H1 (cell line): ENCODE data around the gene PCDHGA2. TPM values are rescaled to one million over a fixed set of nuclear protein-coding genes. Genes with fewer than 3 reads are reported as not detected.

Source experiments
- CTCF ChIA-PET: fragments of 300-600 bp; sonication (Branson Sonifier 250); formaldehyde crosslinking; loops from one replicate; lab custom pipeline; 2021; ENCODE audit not compliant: partially characterized antibody; lab: Charles Lee
- POLR2A ChIA-PET: fragments of 300-600 bp; sonication (Branson Sonifier 250); formaldehyde crosslinking; loops from one replicate; lab custom pipeline; 2021; ENCODE audit warnings: inconsistent platforms; ENCODE audit not compliant: partially characterized antibody; lab: Charles Lee
- DNase-seq, 2 experiments: peaks; one replicate each; pipeline versions ENCODE4 v3.0.0 to v3.0.0-alpha.2; 2010 to 2022; ENCODE audit warnings: low spot score in 2 of 2, low read depth in 1 of 2, mixed read lengths in 1 of 2
- FAIRE-seq: peaks from 2 replicates; lab custom pipeline; 2011; peaks lifted over from hg19 to GRCh38; lab: Jason Lieb, UNC
- H2AFZ ChIP-seq: 2 replicates; pipeline ENCODE4 v1.8.1; 2012; ENCODE audit warnings: low read length, inconsistent platforms
- H2AK5ac ChIP-seq: 2 replicates; pipeline ENCODE4 v1.6.1; 2013; ENCODE audit warnings: low read depth, low read length
- H2BK120ac ChIP-seq: replicated peaks from 2 replicates; pipeline ENCODE3; 2013; ENCODE audit warnings: low read depth, low read length, inconsistent platforms
- H2BK12ac ChIP-seq: 2 replicates; pipeline ENCODE4 v1.6.1; 2013; ENCODE audit warnings: low read depth, low read length
- H2BK15ac ChIP-seq: 2 replicates; pipeline ENCODE4 v1.6.1; 2013; ENCODE audit warnings: low read length
- H2BK20ac ChIP-seq: 2 replicates; pipeline ENCODE4 v1.6.1; 2013; ENCODE audit warnings: low read length
- H2BK5ac ChIP-seq: 2 replicates; pipeline ENCODE4 v1.6.1; 2013; ENCODE audit warnings: low read depth, low read length
- H3K14ac ChIP-seq: 2 replicates; pipeline ENCODE4 v1.6.1; 2013; ENCODE audit warnings: inconsistent platforms; ENCODE audit not compliant: insufficient read length
- H3K18ac ChIP-seq: 2 replicates; pipeline ENCODE4 v1.6.1; 2013; ENCODE audit warnings: low read length; ENCODE audit errors: extremely low read depth
- H3K23ac ChIP-seq: 2 replicates; pipeline ENCODE4 v1.6.1; 2013; ENCODE audit warnings: inconsistent platforms; ENCODE audit not compliant: insufficient read length
- H3K23me2 ChIP-seq: 2 replicates; pipeline ENCODE4 v1.6.1; 2013; ENCODE audit warnings: low read depth, low read length
- H3K27ac ChIP-seq: 2 replicates; pipeline ENCODE4 v1.6.1; 2011; ENCODE audit warnings: low read depth, low read length, inconsistent platforms
- H3K27me3 ChIP-seq, 4 experiments: replicated peaks in 1 of 4; 1 replicate in 1 of 4; 2 replicates in 3 of 4; pipeline versions ENCODE4 v1.6.1 to v1.8.1; 2011 to 2013; ENCODE audit warnings: low read length in 3 of 4, mild to moderate bottlenecking in 3 of 4, inconsistent platforms in 2 of 4, mixed read lengths in 2 of 4, moderate library complexity in 1 of 4; ENCODE audit not compliant: control insufficient read depth in 3 of 4, insufficient read depth in 3 of 4; ENCODE audit errors: extremely low read depth in 1 of 4
- H3K36me3 ChIP-seq, 4 experiments: 2 replicates each; pipeline versions ENCODE4 v1.6.1 to v1.8.1; 2011 to 2013; ENCODE audit warnings: mild to moderate bottlenecking in 4 of 4, low read length in 3 of 4, moderate library complexity in 2 of 4, control low read depth in 1 of 4, inconsistent platforms in 1 of 4; ENCODE audit not compliant: insufficient read depth in 4 of 4, control insufficient read depth in 2 of 4
- H3K4ac ChIP-seq: replicated peaks from 2 replicates; pipeline ENCODE3; 2013; ENCODE audit warnings: low read length, low read depth, mixed read lengths, inconsistent platforms; ENCODE audit not compliant: insufficient read length
- H3K4me1 ChIP-seq, 4 experiments: replicated peaks in 1 of 4; 1 replicate in 1 of 4; 2 replicates in 3 of 4; pipeline versions ENCODE4 v1.6.1 to v1.8.1; 2011 to 2013; ENCODE audit warnings: low read length in 3 of 4, inconsistent platforms in 2 of 4, mixed read lengths in 1 of 4; ENCODE audit not compliant: insufficient read depth in 4 of 4, control insufficient read depth in 3 of 4
- H3K4me2 ChIP-seq, 2 experiments: 2 replicates each; pipeline versions ENCODE4 v1.6.1 to v1.8.1; 2011 to 2013; ENCODE audit warnings: low read depth in 2 of 2, low read length in 2 of 2, control low read depth in 1 of 2, inconsistent platforms in 1 of 2, mild to moderate bottlenecking in 1 of 2; ENCODE audit not compliant: insufficient read depth in 1 of 2
- H3K4me3 ChIP-seq, 4 experiments: fragments of 200-600, 300-600 bp in 1 of 4; sonication (generic), shearing (Covaris generic), sonication (Bioruptor Twin) in 1 of 4; 2 replicates each; pipeline versions ENCODE4 v1.5.1 to v1.8.1; 2011 to 2016; ENCODE audit warnings: low read length in 4 of 4, low read depth in 3 of 4, control low read depth in 2 of 4, inconsistent platforms in 2 of 4, mild to moderate bottlenecking in 2 of 4, mixed read lengths in 1 of 4, moderate library complexity in 1 of 4; ENCODE audit not compliant: insufficient read depth in 2 of 4; ENCODE audit errors: extremely low read depth in 1 of 4
- H3K56ac ChIP-seq: replicated peaks from 2 replicates; pipeline ENCODE3; 2013; ENCODE audit warnings: low read depth, mild to moderate bottlenecking, mixed read lengths, low read length, inconsistent platforms; ENCODE audit not compliant: insufficient read length
- H3K79me1 ChIP-seq: 2 replicates; pipeline ENCODE4 v1.6.1; 2013; ENCODE audit warnings: low read depth, low read length, control low read depth
- H3K79me2 ChIP-seq, 2 experiments: 2 replicates each; pipeline versions ENCODE4 v1.6.1 to v1.8.1; 2012 to 2013; ENCODE audit warnings: low read length in 2 of 2, mild to moderate bottlenecking in 2 of 2, inconsistent platforms in 1 of 2; ENCODE audit not compliant: insufficient read depth in 2 of 2, control insufficient read depth in 1 of 2
- H3K9ac ChIP-seq, 4 experiments: replicated peaks in 1 of 4; 1 replicate in 1 of 4; 2 replicates in 3 of 4; pipeline versions ENCODE4 v1.6.1 to v1.8.1; 2011 to 2013; ENCODE audit warnings: low read depth in 3 of 4, low read length in 3 of 4, control low read depth in 2 of 4, mild to moderate bottlenecking in 2 of 4, moderate library complexity in 2 of 4, inconsistent platforms in 1 of 4; ENCODE audit errors: extremely low read depth in 1 of 4
- H3K9me3 ChIP-seq, 2 experiments: 2 replicates each; pipeline versions ENCODE4 v1.6.1 to v1.8.1; 2012 to 2013; ENCODE audit warnings: mild to moderate bottlenecking in 2 of 2, moderate library complexity in 2 of 2, control low read depth in 1 of 2, inconsistent platforms in 1 of 2, low read depth in 1 of 2, low read length in 1 of 2, mixed read lengths in 1 of 2; ENCODE audit not compliant: insufficient read depth in 2 of 2
- H4K20me1 ChIP-seq, 2 experiments: replicated peaks in 1 of 2; 2 replicates each; pipeline versions ENCODE3 to v1.8.1; 2011 to 2013; ENCODE audit warnings: inconsistent platforms in 2 of 2, low read length in 2 of 2, mild to moderate bottlenecking in 1 of 2; ENCODE audit not compliant: insufficient read depth in 2 of 2, control insufficient read depth in 1 of 2
- H4K5ac ChIP-seq: 2 replicates; pipeline ENCODE4 v1.6.1; 2013; ENCODE audit warnings: low read length, low read depth, mixed read lengths, inconsistent platforms; ENCODE audit not compliant: insufficient read length
- H4K8ac ChIP-seq: 2 replicates; pipeline ENCODE4 v1.8.0; 2013; ENCODE audit warnings: mild to moderate bottlenecking, moderate library complexity, low read length, inconsistent platforms; ENCODE audit not compliant: insufficient read depth; ENCODE audit errors: extremely low read depth
- H4K91ac ChIP-seq: replicated peaks from 2 replicates; pipeline ENCODE3; 2013; ENCODE audit warnings: low read length, mixed read lengths, inconsistent platforms; ENCODE audit not compliant: insufficient read length
- RAD21 ChIP-seq, 2 experiments: IDR thresholded peaks in 1 of 2; conservative IDR thresholded peaks in 1 of 2; 2 replicates each; pipeline ENCODE4 v1.6.1; 2011; ENCODE audit warnings: low read depth in 2 of 2, low read length in 2 of 2, improper control_type of control experiment in 1 of 2, inconsistent platforms in 1 of 2, mild to moderate bottlenecking in 1 of 2, moderate library complexity in 1 of 2
- SIX5 ChIP-seq: IDR thresholded peaks from 2 replicates; pipeline ENCODE4 v1.6.1; 2011; ENCODE audit warnings: mild to moderate bottlenecking, low read depth, low read length
- SP1 ChIP-seq: IDR thresholded peaks from 2 replicates; pipeline ENCODE4 v1.6.1; 2011; ENCODE audit warnings: low read depth, low read length
- WGBS, 2 experiments: shearing (Covaris generic) in 1 of 2; methylation state at CpG; one replicate each; pipeline versions ENCODE4 v1.1.6 to v1.1.7; 2013 to 2015; ENCODE audit warnings: low lambda C conversion rate in 2 of 2, mixed read lengths in 2 of 2, inconsistent platforms in 1 of 2, low coverage in 1 of 2, missing lambda C conversion rate in 1 of 2; ENCODE audit not compliant: insufficient replicate concordance in 2 of 2, insufficient coverage in 1 of 2, insufficient read length in 1 of 2; ENCODE audit errors: extremely low coverage in 1 of 2, missing lambda C conversion rate in 1 of 2; 5-methylcytosine and 5-hydroxymethylcytosine counted together
- polyA plus RNA-seq, 7 experiments: library from polyadenylated mRNA; depleted of rRNA in 3 of 7; stranded (reverse) in 5 of 7; unstranded in 2 of 7; fragments of >200 nt in 5 of 7; fragments of 200-250 nt in 2 of 7; gene quantifications; 1 replicate in 5 of 7; 2 replicates in 1 of 7; 4 replicates in 1 of 7; pipeline versions ENCODE4 v1.2.1 to v1.2.3, GENCODE V29; 2011 to 2013; ENCODE audit warnings: missing spikeins in 2 of 7, mixed read lengths in 2 of 7
- total RNA-seq: library from RNA; stranded (reverse); fragmentation: NEBNext Ultra II Directional; extraction: Animal tissue kit (Norgen Biotek cat#: 25700); gene quantifications from 2 replicates; pipeline ENCODE4 v1.2.1, GENCODE V29; 2021

The PCDHGA2 gene
- total and polyA plus RNA-seq, 2 of the 8 experiments (the other 6 are each of a cell fraction or from before 2014, with no cell fraction given): 0.32 to 0.39 TPM

GRCh38 chr5:141354900-141355469 is 16.4 kb downstream of the PCDHGA2 start, which contains the start of gene PCDHGA4:
Gene PCDHGA4 (plus strand): TSS chr5:141355021. CDS start chr5:141355108, 87 bp downstream.
- H2BK15ac ChIP-seq: no peak within 1 kb of the TSS
- no peaks in the 10 kb centered on the region for H3K23me2 ChIP-seq
- no peak within 1 kb of the TSS for H3K4ac ChIP-seq
- H3K14ac ChIP-seq: no peak within 1 kb of the TSS
- H3K9ac ChIP-seq: no peak within 1 kb of the TSS
- no peak within 1 kb of the TSS for H3K56ac ChIP-seq
- no peaks in the 10 kb centered on the region for H3K79me2 ChIP-seq
- no peak within 1 kb of the TSS for H2AFZ ChIP-seq
- H3K4me2 ChIP-seq: no peak within 1 kb of the TSS
- H3K18ac ChIP-seq: no peak within 1 kb of the TSS
- H4K5ac ChIP-seq: no peak within 1 kb of the TSS
- no peak for FAIRE-seq
- no peaks in the 10 kb centered on the region for H4K20me1 ChIP-seq
- H3K23ac ChIP-seq: no peak within 1 kb of the TSS
- no peak within 1 kb of the TSS for H2BK120ac ChIP-seq
- WGBS, 2 experiments: 87% methylated on average over 29 of the region's 29 CpGs; no CpG with 5 or more reads in 1 of the 2 experiments
- H3K79me1 ChIP-seq: no peaks in the 10 kb centered on the region
- H4K8ac ChIP-seq: no peak within 1 kb of the TSS
- ChIA-PET POLR2A (no interaction called here), CTCF (interaction anchor here (0.6 to 4.4 kb wide), 42 partner anchors 9 to 279 kb away, joined by 3 to 28 read pairs (median 5); partner anchors contain the start of genes PCDHB10, PCDHB14, PCDHB15 and PCDHB16)
- no peak for DNase-seq
- no peaks in the 10 kb centered on the region for H3K27me3 ChIP-seq
- H3K9me3 ChIP-seq: peaks cover 35 to 44% of the 10 kb centered on the region in 2 experiments
- no peak within 1 kb of the TSS for H4K91ac ChIP-seq
- H2BK5ac ChIP-seq: no peak within 1 kb of the TSS
- H3K36me3 ChIP-seq: peaks cover 0 to 13% (median 3%) of the 10 kb centered on the region in 4 experiments; a peak in 3 of 8 replicates
- no peak within 1 kb of the TSS for H2BK12ac ChIP-seq
- no peak within 1 kb of the TSS for H3K27ac ChIP-seq
- H2AK5ac ChIP-seq: no peak within 1 kb of the TSS
- peaks cover 0 to 6% (median under 1%) of the 10 kb centered on the region in 4 experiments; a peak in 1 of 7 replicates for H3K4me1 ChIP-seq
- H3K4me3 ChIP-seq: no peak within 1 kb of the TSS
- no peak within 1 kb of the TSS for H2BK20ac ChIP-seq
- TF ChIP-seq RAD21 (IDR thresholded peaks at IDR 0.05 in 1 of 2, conservative IDR thresholded peaks at IDR 0.05 in 1 of 2; ENCODE audit: low read depth in 2 of 2, low read length in 2 of 2): peak; percentile 25 to 37
- TF ChIP-seq SIX5: no peak
- no peak for TF ChIP-seq SP1
